Esophagus (tissue), 2 donors: ENCODE data around the gene GMIP. TPM values are rescaled to one million over a fixed set of nuclear protein-coding genes. Genes with fewer than 3 reads are reported as not detected.
"Not testable (repeated sequence)": the region's sequence is repeated elsewhere in the genome, so short reads cannot be mapped to it uniquely, and the experiment has no call there.

Experiments
- H3K27ac ChIP-seq, 2 donors: one replicate each; pipeline ENCODE4 v1.5.1; 2013; ENCODE audit warnings: low read depth in 2 of 2, mild to moderate bottlenecking in 2 of 2, inconsistent platforms in 1 of 2, low read length in 1 of 2, moderate library complexity in 1 of 2
- H3K27me3 ChIP-seq, 2 donors: one replicate each; pipeline ENCODE4 v1.6.1; 2013; ENCODE audit warnings: low read length in 2 of 2, control low read depth in 1 of 2, mild to moderate bottlenecking in 1 of 2; ENCODE audit not compliant: insufficient read depth in 2 of 2, control insufficient read depth in 1 of 2
- H3K36me3 ChIP-seq, 2 donors: one replicate each; pipeline ENCODE4 v1.6.1; 2013; ENCODE audit warnings: low read length in 1 of 2; ENCODE audit not compliant: control insufficient read depth in 2 of 2, insufficient read depth in 2 of 2
- H3K4me1 ChIP-seq, 2 donors: one replicate each; pipeline ENCODE4 v1.6.1; 2013; ENCODE audit warnings: low read length in 1 of 2; ENCODE audit not compliant: control insufficient read depth in 2 of 2, insufficient read depth in 2 of 2
- H3K4me3 ChIP-seq, 2 donors: one replicate each; pipeline ENCODE4 v1.5.1; 2013; ENCODE audit warnings: low read length in 2 of 2, mild to moderate bottlenecking in 2 of 2, low read depth in 1 of 2, moderate library complexity in 1 of 2
- H3K9me3 ChIP-seq, 2 donors: one replicate each; pipeline ENCODE4 v1.6.1; 2013; ENCODE audit warnings: mild to moderate bottlenecking in 2 of 2, low read depth in 1 of 2, low read length in 1 of 2, moderate library complexity in 1 of 2; ENCODE audit not compliant: control insufficient read depth in 2 of 2, insufficient read depth in 1 of 2
- WGBS, 2 donors: extraction: QIAGEN DNeasy Blood & Tissue Kit; methylation state at CpG; one replicate each; pipeline ENCODE4 v1.1.7; 2013; 5-methylcytosine and 5-hydroxymethylcytosine counted together
- polyA plus RNA-seq, 2 donors: library from polyadenylated mRNA; stranded (reverse); fragments of 200-250 nt; gene quantifications; one replicate each; pipeline ENCODE4 v1.2.3, GENCODE V29; 2013
- donor health status: healthy with polysubstance abuse.
- donor health status: Bipolar disorder and iron deficiency.

Gene GMIP
- polyA plus RNA-seq, 2 donors: 6.3 to 10.5 TPM

DNA sequence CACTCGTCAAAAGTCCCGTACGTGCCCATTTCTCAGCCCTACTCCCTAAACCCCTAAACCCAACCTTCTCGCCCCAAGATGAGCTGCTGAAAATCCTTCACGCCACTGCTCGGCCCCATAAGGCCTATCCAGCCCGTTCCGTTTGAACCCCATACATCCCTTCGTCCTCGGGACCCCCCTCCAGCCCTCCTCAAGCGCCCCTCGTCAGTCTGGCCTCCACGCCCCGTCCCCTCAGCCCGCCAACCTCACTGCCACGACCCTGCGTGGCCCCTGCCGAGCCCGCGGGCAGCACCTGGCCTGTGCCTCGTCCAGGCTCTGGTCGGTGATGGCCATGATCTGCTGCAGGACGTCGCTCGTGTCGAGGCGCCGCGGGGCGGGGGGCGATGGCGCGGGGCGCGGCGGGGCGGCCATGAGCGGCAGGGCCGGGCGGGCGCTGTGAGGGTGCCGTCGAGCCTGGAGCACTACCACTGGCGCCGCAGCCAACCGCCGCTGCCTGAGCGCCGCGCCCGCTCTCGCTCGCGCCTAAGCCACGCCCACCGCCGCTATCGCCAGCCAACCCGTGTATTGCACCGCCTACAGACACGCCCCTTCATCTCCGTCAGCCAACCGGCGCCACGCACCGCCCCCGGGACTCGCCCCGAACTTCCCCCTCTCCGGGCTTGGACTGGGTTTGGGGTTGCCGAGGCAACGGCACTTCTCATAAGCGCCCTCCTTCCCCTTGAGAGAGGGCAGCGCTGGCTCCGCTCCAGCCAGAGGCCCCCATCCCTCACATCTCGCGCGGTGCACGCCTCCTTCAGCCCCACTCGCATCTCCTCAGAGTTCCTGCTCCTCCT, 25.0 kb downstream of the GMIP start, which contains the start of gene PBX4:
PBX4 (minus strand) TSS at position 469 of the 833 bp plus-strand sequence; CDS start at position 411, 58 bp downstream.
- WGBS, 2 donors: 5 to 6% methylated on average over 56 to 80 of the region's 80 CpGs
- H3K4me3 ChIP-seq: peak within 1 kb of the TSS; percentile 59 to 60
- peak within 1 kb of the TSS in 1 of 2 donors; percentile 17 for H3K27ac ChIP-seq
- no peaks in the 10 kb centered on the region for H3K9me3 ChIP-seq
- H3K36me3 ChIP-seq: no peaks in the 10 kb centered on the region
- no peaks in the 10 kb centered on the region for H3K27me3 ChIP-seq
- H3K4me1 ChIP-seq: peaks cover 0 to 6% of the 10 kb centered on the region in 2 donors

DNA sequence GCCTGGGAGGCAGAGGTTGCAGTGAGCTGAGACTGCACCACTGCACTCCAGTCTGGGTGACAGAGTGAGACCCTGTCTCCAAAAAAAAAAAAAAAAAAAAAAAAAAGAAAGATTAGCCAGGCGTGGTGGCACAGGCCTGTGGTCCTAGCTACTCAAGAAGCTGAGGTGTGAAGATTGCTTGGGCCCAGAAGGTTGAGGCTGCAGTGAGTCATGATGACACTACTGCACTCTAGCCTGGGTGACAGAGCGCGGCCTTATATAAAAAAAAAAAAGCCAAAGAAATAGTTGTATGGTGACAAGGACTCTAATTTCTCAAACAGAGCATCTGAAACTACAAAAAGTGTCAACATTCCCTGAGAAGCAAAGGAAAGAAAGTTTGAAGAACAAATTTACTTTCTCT, 28.4 kb downstream of the GMIP start:
- H3K9me3 ChIP-seq: no peaks in the 10 kb centered on the region
- 82 to 89% methylated on average over 3 of the region's 3 CpGs for WGBS, 2 donors
- no peaks in the 10 kb centered on the region for H3K27me3 ChIP-seq
- H3K4me1 ChIP-seq: peaks cover 0 to 6% of the 10 kb centered on the region in 2 donors
- H3K36me3 ChIP-seq: no peaks in the 10 kb centered on the region
- H3K4me3 ChIP-seq: no peak overlapping the region
- no peak overlapping the region for H3K27ac ChIP-seq

DNA sequence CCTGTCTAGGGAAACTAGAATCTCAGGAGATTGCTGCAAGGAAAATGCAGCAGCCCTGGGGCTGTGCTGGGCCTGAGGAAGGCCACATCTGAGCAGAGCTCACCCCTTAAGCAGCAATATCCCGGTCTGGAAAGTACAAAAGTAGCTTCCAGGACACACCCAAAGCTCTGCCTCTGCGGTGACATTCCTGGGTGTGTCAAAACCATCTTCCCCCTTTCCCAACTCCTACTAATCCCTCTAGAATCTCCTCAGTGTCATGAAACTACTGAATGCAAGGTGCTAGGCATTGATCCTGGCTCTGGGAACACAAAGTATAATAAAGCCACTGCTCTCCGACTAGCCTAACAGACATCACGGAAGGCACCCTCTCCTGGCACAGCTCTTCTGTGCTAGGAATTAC, 30.0 kb downstream of the GMIP start:
- WGBS, 2 donors: 51 to 59% methylated on average over 4 of the region's 4 CpGs
- Histone ChIP-seq H3K4me1 (peaks cover 0 to 3% of the 10 kb centered on the region in 2 donors), H3K36me3 (no peaks in the 10 kb centered on the region), H3K27ac (no peak overlapping the region), H3K4me3 (no peak overlapping the region), H3K27me3 (no peaks in the 10 kb centered on the region), H3K9me3 (peaks cover 0 to under 1% of the 10 kb centered on the region in 2 donors)

DNA sequence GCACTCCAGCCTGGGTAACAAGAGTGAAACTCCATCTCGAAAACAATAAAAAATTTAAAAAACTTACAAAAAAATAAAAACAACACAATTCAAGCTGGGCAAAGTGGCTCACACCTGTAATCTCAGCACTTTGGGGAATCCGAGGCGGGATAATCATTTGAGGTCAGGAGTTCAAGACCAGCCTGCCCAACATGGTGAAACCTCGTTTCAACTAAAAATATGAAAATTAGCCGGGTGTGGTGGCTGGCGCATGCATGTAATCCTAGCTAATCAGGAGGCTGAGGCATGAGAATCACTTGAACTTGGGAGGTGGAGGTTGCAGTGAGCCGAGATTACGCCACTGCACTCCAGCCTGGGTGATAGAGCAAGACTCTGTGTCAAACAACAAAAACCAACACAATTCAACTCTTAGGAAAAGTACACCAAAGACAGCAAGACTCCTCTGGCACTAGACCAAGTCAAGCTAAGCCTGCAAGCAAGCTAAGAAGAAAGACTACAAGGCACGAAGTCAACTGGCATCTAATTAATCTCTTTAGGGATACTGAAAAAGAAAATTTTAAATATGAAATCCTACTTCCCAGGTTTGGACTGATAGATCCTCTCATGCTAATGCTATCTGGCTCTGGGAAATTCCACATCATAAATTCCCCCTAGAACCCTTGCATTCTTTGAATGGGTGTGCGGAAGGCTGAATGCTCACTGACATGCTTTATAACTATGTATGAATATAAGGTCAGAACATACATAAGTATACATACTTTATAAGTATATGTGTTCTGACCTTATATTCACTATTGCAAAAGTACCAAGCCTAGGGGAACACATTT, 32.9 kb downstream of the GMIP start:
- peaks cover 0 to 5% of the 10 kb centered on the region in 2 donors for H3K4me1 ChIP-seq
- WGBS, 2 donors: 80 to 82% methylated on average over 10 of the region's 10 CpGs

DNA sequence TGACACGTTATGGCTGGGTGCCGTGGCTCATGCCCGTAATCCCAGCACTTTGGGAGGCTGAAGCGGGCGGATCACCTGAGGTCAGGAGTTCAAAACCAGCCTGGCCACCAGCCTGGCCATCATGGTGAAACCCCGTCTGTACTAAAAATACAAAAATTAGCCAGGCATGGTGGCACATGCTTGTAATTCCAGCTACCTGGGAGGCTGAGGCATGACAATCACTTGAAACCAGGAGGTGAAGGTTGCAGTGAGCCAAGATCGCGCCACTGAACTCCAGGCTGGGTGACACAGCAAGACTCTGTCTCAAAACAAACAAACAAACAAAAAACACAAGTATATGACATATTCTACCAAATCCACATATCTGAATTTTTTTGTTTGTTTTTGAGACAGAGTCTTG, 36.8 kb downstream of the GMIP start:
- H3K4me3 ChIP-seq, H3K27me3 ChIP-seq, H3K36me3 ChIP-seq, H3K9me3 ChIP-seq, H3K4me1 ChIP-seq: not testable (repeated sequence)
- peak overlapping the region; percentile 12 to 77 for H3K27ac ChIP-seq
- 88 to 90% methylated on average over 8 of the region's 8 CpGs for WGBS, 2 donors

More for the DNA sequence above, 32.9 kb downstream of the GMIP start:
- H3K27me3 ChIP-seq: no peaks in the 10 kb centered on the region
- H3K9me3 ChIP-seq: peaks cover 0 to 2% of the 10 kb centered on the region in 2 donors
- H3K4me3 ChIP-seq: no peak overlapping the region
- peaks cover 0 to 2% of the 10 kb centered on the region in 2 donors for H3K36me3 ChIP-seq
- no peak overlapping the region for H3K27ac ChIP-seq

DNA sequence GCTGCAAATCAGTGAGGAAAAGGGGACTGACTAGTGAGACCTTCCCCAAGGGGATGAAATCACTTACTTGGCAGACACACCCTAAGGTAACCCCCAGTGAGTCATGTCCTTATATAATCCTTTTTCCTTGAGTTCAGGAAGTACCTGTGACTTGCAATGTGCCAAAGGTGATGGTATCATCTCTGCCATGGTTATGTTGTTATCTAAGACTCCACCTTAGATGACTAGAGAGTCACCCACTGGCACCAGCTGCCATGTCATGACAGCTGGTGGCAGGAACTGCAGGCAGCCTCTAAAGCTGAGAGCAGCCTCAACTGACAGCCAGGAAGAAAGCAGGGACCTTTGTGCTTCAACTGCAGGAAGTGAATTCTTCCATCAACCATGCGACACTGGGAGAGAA, 37.4 kb downstream of the GMIP start:
- H3K27ac ChIP-seq: peak overlapping the region; percentile 12 to 77
- H3K27me3 ChIP-seq: no peaks in the 10 kb centered on the region
- H3K4me3 ChIP-seq: no peak overlapping the region
- 30 to 53% methylated on average over 1 of the region's 1 CpG for WGBS, 2 donors
- H3K9me3 ChIP-seq: peaks cover 0 to 2% of the 10 kb centered on the region in 2 donors
- peaks cover under 1 to 8% of the 10 kb centered on the region in 2 donors for H3K4me1 ChIP-seq
- H3K36me3 ChIP-seq: peaks cover 0 to 2% of the 10 kb centered on the region in 2 donors

DNA sequence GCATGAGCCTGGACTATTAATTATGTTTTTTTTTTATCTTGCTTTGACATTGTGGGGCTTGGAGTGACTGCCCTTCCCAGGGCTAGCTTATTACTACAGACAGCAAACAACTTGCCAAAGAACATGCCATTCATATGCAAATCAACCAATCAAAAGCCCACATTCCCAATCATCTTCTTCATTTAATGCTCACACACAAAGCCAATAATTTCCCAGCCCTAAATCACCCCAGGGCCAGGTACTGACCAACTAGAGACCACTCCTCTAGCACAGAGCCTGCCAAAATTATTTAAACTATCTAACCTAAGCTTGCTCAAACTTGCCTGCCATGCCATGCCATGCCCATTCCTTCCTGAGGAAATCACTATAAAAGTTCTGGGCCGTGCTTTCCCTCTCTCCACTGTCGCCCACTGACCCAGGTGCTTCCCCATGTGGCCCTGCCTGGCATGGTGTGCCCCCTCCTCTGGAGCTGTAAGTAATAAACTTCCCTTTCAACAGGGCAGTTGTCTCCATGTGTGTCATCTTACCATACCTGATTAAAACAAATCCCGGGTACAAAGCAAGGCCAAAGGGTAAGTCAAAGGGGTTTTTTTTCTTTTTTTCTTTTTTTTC, 40.6 kb downstream of the GMIP start:
- Histone ChIP-seq H3K9me3 (no peaks in the 10 kb centered on the region), H3K4me1 (peaks cover 2 to 8% of the 10 kb centered on the region in 2 donors), H3K27ac (peak overlapping the region; percentile 9 to 67), H3K36me3 (no peaks in the 10 kb centered on the region), H3K4me3 (no peak overlapping the region), H3K27me3 (no peaks in the 10 kb centered on the region)
- 39 to 55% methylated on average over 3 of the region's 3 CpGs for WGBS, 2 donors

DNA sequence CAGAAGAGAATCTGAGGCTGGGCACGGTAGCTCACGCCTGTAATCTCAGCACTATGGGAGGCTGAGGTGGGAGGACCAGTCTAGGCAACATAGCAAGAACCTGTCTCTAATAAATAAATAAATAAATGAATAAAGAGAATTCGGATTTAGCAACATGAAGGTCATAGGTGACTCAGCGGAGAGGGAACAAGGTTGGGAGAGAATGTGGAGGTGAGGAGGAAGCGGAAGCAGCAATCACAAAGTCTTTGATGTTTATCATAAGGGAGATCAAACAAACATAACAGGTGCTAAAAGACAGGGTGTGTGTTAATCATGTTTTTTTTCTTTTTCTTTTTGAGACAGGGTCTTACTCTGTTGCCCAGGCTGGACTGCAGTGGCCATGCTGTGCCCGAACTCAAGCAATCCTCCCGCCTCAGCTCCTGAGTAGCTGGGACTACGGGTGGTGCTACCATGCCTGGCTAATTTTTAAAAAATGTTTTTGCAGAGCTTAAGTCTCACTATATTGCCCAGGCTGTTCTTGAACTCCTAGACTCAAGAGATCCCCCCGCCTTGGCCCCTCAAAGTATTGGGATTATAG, 41.2 kb downstream of the GMIP start:
- WGBS, 2 donors: 60 to 65% methylated on average over 9 of the region's 9 CpGs

DNA sequence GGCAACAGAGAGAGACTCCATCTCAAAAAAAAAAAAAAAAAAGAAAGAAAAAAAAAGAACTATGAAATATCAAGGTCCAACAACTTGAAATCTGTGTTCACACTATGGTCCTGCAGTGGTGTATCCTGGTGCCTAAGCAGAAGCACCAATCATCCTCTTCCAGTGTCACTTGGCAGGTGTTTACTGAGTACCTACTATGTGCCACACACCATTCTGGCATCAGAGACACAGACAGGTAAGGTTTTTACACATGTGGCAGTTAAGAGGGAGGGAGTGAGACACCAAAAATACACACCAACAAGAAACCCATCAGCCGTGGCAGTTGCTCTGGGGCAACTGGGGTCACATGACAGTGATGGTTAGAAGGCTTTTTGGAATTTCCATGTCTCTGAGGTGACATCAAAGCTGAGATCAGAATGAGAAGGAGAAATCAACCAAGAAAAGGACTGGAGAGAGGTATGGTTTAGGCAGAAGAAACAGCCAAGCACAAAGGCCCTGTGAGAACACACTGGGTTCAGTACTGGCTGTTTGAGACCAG, 42.6 kb downstream of the GMIP start:
- H3K9me3 ChIP-seq: no peaks in the 10 kb centered on the region
- H3K36me3 ChIP-seq: no peaks in the 10 kb centered on the region
- H3K4me3 ChIP-seq: no peak overlapping the region
- peaks cover 2 to 3% of the 10 kb centered on the region in 2 donors for H3K4me1 ChIP-seq
- no peaks in the 10 kb centered on the region for H3K27me3 ChIP-seq
- H3K27ac ChIP-seq: no peak overlapping the region
- 69 to 82% methylated on average over 1 of the region's 1 CpG for WGBS, 2 donors

More for the DNA sequence above, 41.2 kb downstream of the GMIP start:
- peaks cover 2 to 8% of the 10 kb centered on the region in 2 donors for H3K4me1 ChIP-seq
- peak overlapping the region; percentile 9 to 67 for H3K27ac ChIP-seq
- H3K27me3 ChIP-seq: no peaks in the 10 kb centered on the region
- no peaks in the 10 kb centered on the region for H3K9me3 ChIP-seq
- no peak overlapping the region for H3K4me3 ChIP-seq
- H3K36me3 ChIP-seq: no peaks in the 10 kb centered on the region
